ENCODE results near the gene NAA60.

DNA sequence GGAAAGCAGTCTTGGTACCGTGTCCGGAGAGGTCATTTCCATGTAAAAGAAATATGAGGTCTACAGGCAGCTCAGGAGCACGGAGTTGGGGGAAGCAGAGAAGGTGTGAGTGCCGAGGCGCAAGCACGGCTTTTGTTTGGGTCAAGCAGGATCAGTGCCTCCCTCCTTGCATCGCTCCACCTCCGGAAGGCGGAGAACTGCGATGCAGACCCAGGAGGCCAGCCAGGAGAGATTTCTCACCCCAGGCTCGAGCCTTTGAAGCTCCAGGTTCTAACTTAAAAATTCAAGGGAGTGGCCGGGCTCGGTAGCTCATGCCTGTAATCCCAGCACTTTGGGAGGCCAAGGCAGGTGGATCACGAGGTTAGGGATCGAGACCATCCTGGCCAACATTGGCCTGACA is 25.0 kb downstream of the NAA60 start:
- TF ChIP-seq, protein P1, sequence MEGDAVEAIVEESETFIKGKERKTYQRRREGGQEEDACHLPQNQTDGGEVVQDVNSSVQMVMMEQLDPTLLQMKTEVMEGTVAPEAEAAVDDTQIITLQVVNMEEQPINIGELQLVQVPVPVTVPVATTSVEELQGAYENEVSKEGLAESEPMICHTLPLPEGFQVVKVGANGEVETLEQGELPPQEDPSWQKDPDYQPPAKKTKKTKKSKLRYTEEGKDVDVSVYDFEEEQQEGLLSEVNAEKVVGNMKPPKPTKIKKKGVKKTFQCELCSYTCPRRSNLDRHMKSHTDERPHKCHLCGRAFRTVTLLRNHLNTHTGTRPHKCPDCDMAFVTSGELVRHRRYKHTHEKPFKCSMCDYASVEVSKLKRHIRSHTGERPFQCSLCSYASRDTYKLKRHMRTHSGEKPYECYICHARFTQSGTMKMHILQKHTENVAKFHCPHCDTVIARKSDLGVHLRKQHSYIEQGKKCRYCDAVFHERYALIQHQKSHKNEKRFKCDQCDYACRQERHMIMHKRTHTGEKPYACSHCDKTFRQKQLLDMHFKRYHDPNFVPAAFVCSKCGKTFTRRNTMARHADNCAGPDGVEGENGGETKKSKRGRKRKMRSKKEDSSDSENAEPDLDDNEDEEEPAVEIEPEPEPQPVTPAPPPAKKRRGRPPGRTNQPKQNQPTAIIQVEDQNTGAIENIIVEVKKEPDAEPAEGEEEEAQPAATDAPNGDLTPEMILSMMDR (conservative IDR thresholded peaks at IDR 0.05) = no peak
- no peak for TF ChIP-seq EZH2 (IDR thresholded peaks at IDR 0.05; ENCODE audit: low read depth)

All from PC-9 (cell line).